Left colon (tissue), 2 donors: ENCODE measurements around the gene METTL21A. TPM values are rescaled to one million over a fixed set of nuclear protein-coding genes. Genes with fewer than 3 reads are reported as not detected.
"Not testable (repeated sequence)": the region's sequence is repeated elsewhere in the genome, so short reads cannot be mapped to it uniquely, and the experiment has no call there.

Source experiments
- ATAC-seq: fragments of 200-7000 bp; cut with Tn5 transposase; one replicate; pipeline ENCODE4 v1.9.1; 2020; ENCODE audit warnings: mild to moderate bottlenecking, moderate library complexity
- DNase-seq, 2 donors: peaks; one replicate each; pipeline ENCODE4 v3.0.0-alpha.2; 2020
- intact Hi-C, 2 donors: fragments of 100-400 bp; cut with DNase I in 1 of 2; cut with micrococcal nuclease in 1 of 2; formaldehyde crosslinking; loops; one replicate each; pipeline versions ENCODE4 v1.11.2 to v1.14.0; 2022; cut with DNase I, micrococcal nuclease
- long read RNA-seq: library from polyadenylated mRNA; unstranded; transcript quantifications from one replicate; pipeline ENCODE4 v2.0.0, GENCODE V29; 2021
- total RNA-seq, 2 donors: library from RNA; stranded (reverse); fragmentation: NEBNext Ultra II Directional; extraction: Animal tissue kit (Norgen Biotek cat#: 25700); gene quantifications; one replicate each; pipeline ENCODE4 v1.2.1, GENCODE V29; 2021
- donor health status: DM: no; HTN: no; CAD: no.
- donor health status: DM: yes; HTN: yes; CAD: no.

METTL21A gene
- 10 to 100 TPM; 16.3 to 16.5 TPM for total RNA-seq
- long read RNA-seq, full-length matches to known transcripts, result 29 of 40 reads
- long read RNA-seq, partial matches to known transcripts, result 3 of 40 reads
- long read RNA-seq, other reads (novel, unspliced or antisense), result 8 of 40 reads

DNA sequence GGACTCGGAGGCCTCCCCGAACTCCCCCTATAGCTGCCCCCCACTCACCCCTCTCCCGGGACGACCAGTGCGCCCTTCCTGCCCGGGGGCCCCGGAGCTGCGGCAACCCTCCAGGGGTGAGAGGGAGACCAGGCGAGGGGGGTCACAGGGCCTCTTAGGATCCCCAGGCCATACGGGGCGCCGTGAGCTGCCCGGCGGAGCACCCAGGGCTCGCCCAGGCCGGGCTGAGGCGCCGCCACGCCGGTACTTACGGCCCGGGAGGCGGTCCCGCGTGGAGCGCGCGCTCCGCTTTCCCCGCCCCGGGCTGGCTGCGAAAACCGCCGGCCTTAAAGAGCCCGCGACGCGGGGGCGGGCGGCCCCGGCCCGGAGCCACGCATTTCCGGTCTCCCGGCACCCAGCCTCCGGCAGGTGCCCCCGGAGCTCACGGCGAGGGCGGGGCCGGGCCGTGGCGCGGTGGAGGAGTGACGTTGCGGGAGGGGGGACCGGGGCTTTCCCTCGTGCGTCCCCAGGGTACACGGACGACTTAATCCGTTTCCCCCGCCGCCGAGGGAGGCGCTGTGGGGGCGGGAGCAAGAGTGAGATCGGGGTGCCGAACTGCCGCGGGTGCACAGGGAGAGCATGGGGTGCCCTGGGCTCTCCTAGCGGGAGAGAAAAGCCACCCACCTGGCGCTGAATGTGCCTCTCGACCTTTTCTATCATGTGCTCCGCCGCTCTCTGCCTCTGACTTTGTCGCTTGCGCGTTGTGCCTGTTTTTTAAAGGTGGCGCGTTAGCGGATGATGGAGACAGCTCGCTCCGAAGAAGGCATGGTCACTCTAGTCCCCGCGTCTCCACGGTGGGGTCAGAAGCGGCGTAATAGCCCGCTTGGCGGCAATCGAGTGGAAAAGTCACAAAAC, at the start of gene METTL21A:
Gene METTL21A (minus strand): TSS at position 381 of the 894 bp plus-strand sequence. CDS start 1,019 bp downstream, outside the sequence.
- DNase-seq, result peak; percentile 92 to 93
- peak; percentile 85 for ATAC-seq
- intact Hi-C loops, result no loop called here

DNA sequence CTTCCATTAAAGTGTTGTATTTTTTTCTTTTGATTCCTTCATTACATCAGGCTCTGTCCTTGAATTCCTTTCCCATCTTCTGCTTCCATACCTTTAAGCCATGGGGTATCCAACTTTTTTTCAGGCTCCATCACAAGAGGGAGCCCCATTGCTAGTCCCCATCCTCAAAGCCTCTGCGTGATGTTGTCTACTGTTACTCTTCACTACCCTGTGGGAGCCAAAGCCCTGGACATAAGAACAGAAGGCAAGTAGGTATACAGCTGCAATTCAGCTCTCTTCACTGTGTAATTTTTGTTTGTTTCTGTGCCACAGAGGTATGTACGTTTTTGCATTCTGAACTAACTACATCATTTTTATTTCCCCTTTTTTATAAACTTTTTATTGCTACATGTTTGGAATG, 49.6 kb upstream of the METTL21A start:
- intact Hi-C loops, result no loop called here
- DNase-seq, result no peak
- ATAC-seq, result no peak

DNA sequence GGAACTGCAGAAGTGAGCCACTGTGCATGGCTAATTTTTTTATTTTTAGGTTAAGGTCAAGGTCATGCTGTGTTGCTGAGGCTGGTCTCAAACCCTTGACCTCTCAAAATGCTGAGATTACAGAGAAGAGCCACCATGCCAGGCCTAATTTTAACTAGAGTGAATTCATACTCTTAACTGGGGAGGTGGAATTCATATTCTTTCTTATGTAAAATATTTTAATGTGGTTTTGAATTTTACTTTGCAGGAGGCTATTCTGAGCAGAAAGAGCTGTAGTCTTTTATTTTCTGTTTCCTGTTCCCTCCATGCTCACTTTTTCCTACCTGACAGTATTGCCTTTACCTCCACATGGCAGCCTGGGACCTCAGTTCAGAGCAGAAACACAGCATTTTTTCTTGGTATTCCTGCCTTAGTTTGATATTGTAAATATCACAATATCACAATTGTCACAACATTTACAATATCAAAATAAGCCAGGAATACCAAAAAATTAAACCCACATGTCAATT, 49.1 kb upstream of the METTL21A start:
- ATAC-seq (no peak), DNase-seq (no peak)
- intact Hi-C loops, result no loop called here

GRCh38 chr2:207673431-207673830, 48.2 kb upstream of the METTL21A start:
- DNase-seq (no peak), ATAC-seq (no peak)
- intact Hi-C loops, result no loop called here

DNA sequence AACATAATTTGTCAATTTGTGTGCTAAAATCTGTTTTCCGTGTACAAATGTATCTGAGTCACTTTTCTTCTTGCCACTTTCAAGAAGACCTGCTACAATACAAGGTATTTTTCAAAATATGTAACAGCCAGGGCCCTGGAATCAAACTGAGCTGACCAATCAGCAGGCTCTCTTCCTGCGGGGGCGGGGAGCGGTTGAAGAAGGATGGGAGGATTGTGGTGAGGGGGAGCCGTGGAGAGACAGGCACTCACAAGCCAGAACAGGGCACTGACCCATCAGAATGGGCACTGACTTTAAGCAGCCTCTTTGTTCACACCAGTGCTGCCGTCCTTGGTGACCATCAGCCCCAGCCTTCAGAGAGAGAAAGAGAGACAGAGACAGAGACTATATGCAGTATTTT, 45.7 kb upstream of the METTL21A start:
- DNase-seq (no peak), ATAC-seq (no peak)
- intact Hi-C loops, result no loop called here

- ATAC-seq (no peak), DNase-seq (no peak)
- intact Hi-C loops, result no loop called here
Measured at GRCh38 chr2:207663870-207664545, 38.8 kb upstream of the METTL21A start.

GRCh38 chr2:207662203-207662602, 37.0 kb upstream of the METTL21A start:
- no peak for ATAC-seq
- no peak for DNase-seq
- intact Hi-C loops, result no loop called here

DNA sequence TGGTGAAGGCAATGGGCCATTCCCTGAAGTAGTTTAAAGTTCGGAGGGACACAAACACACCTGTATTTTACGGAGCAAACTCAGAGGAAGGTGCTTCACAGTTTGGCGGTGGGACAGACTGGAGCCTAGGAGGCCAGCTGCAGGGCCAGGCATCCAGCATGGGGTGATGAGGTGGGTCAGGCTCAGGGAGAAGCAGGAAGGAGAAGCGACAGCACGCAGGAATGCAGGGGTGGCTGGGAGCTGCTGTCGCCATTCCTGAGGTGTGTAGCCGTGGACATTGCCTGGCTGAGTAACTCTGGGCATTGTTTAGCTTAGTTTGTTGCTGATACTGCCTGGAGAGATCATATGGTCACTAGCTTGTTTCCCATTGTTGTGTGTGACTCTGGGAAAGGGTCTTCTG, 35.8 kb upstream of the METTL21A start:
- ATAC-seq (no peak), DNase-seq (no peak)
- intact Hi-C loops, result no loop called here

DNA sequence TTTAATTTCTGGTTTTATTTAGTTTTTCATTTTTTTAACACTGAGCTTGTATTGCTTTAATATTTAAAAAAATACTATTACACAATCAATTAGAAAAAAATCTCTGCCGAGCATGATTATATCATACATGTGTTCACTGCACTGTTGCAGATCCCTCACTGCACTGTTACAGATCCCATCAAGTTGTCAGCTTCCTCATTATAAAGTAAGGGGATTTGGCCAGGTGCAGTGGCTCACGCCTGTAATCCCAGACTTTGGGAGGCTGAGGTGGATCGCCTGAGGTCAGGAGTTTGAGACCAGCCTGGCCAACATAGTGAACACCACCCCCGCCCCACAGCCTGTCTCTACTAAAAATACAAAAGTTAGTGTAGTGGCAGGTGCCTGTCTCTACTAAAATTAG, 33.0 kb upstream of the METTL21A start:
- intact Hi-C loops, result no loop called here
- no peak for ATAC-seq

DNA sequence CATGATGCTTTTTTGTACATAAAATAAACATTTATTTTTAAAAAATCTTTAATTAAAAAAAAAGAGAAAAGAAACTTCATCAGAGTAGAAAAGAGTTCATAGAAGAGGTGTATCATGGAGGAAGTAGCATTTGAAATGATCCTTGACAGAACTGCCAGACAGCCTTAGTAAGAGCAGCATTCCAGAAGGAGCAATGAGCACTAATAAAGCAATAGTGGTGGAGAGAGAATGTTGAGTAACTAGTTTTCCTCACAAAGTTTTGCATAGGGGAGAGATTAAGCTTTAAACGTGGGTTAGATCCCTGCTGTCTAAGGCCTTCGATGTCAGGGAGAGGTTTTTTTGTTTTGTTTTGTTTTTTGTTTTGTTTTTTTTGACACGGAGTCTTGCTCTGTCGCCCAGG, 29.8 kb upstream of the METTL21A start:
- DNase-seq (no peak), ATAC-seq (no peak)
- intact Hi-C loops, result no loop called here

More for the DNA sequence above, 33.0 kb upstream of the METTL21A start:
- DNase-seq, result no peak

DNA sequence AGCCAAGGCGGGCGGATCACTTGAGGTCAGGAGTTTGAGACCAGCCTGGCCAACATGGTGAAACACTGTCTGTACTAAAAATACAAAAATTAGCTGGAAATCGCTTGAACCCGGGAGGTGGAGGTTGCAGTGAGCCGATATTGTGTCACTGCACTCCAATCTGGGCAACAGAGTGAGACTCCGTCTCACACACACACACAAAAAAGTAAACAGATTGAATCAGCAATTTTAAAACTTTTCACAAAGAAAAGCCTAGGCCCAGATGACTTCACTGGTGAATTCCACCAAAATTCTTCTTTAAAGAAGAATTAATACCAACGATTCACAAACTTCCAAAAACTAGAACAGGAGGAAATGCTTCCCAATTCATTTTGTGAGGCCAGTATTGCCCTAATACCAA, 21.4 kb upstream of the METTL21A start:
- DNase-seq, intact Hi-C loops, ATAC-seq: not testable (repeated sequence)

DNA sequence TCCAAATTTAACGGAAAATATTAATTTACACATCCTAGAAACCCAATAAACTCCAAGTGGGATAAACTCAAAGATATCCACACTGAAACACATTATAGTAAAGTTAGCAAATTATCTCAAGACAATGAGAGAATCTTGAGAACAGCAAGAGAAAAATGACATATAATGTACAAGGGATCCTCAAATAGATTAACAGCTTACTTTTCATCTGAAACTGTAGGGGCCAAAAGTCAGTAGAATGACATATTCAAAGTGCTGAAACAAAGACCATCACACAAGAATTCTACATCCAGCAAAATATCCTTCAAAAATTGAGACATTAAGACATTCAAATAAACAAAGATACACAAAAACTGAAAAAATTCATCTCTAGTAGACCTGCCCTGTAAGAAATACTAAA, 18.7 kb upstream of the METTL21A start:
- ATAC-seq (no peak), DNase-seq (no peak)
- intact Hi-C loops, result no loop called here

GRCh38 chr2:207640661-207641060, 15.5 kb upstream of the METTL21A start:
- intact Hi-C loops, result no loop called here
- no peak for ATAC-seq
- no peak for DNase-seq

DNA sequence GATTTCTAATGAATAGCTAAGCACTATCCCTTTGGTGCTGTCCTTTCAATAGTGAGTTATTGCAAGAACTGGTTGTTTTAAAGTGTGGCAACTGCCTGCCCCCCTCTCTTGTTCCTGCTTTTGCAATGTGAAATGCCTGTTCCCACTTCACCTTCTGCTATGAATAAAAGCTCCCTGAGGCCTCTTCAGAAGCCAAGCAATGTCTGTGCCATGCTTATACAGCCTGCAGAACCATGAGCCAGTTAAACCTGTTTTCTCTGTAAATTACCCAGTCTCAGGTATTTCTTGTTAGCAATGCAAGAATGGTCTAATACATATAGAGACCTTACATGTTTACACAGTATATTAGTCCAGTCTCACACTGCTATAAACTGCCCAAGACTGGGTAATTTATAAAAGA, 15.0 kb upstream of the METTL21A start:
- intact Hi-C loops, result no loop called here
- ATAC-seq (no peak), DNase-seq (no peak)

- intact Hi-C loops, DNase-seq, ATAC-seq: not testable (repeated sequence)
Measured at GRCh38 chr2:207639288-207639687, 14.1 kb upstream of the METTL21A start.

DNA sequence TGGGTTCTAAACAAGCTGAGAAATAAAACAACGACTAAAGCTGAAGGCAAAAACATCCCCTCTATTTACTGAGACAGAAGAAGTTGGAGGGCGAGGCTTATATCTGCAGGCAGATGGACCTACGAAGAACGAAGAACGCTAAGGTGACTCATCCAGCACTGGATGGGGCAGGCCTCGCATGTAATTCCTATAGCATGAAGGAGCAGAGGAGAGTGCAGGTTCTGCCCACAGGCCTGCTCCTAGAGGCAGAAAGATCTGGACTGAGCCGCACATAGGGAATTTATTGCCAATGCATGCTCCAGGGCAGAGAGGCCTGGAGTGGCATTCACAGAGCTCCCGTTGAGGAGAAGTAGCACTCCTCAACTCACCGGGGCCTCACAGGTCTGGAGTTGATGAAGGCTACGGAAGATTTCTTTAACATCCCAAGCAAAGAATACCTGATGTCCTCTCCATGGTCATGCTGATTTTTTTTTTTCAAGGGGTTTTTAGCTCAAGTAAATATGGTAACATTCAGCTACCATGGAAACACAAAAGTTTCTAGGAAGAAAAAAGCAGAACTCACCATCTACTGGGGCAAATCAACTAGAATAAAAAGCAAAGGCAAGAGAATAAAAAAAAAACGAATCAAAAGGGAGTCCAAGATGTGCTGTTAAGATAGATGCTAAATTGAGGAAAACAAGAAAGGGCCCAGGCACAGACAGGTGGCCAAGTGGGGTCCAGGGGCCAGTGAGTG, 10.4 kb upstream of the METTL21A start:
- ATAC-seq (no peak), DNase-seq (no peak)
- intact Hi-C loops, result no loop called here

GRCh38 chr2:207633686-207634085, 8.5 kb upstream of the METTL21A start:
- ATAC-seq (no peak), DNase-seq (no peak)
- intact Hi-C loops, result no loop called here

- intact Hi-C loops, result no loop called here
- no peak for DNase-seq
- ATAC-seq, result no peak
Measured at GRCh38 chr2:207632575-207633493, 7.6 kb upstream of the METTL21A start.
